Activated CD4-positive, CD25-positive, alpha-beta regulatory T cell treated with anti-CD3 and anti-CD28 coated beads, Interleukin-2, amount 50 U/mL, for 24 hours (primary cell): ENCODE data around the gene REEP3.

Experiments
- ATAC-seq, 2 donors: fragments of 150-1000 bp; cut with Tn5 transposase; one replicate each; pipeline ENCODE4 v1.10.0; 2021; ENCODE audit warnings: mild to moderate bottlenecking in 1 of 2, moderate library complexity in 1 of 2

The REEP3 gene

DNA sequence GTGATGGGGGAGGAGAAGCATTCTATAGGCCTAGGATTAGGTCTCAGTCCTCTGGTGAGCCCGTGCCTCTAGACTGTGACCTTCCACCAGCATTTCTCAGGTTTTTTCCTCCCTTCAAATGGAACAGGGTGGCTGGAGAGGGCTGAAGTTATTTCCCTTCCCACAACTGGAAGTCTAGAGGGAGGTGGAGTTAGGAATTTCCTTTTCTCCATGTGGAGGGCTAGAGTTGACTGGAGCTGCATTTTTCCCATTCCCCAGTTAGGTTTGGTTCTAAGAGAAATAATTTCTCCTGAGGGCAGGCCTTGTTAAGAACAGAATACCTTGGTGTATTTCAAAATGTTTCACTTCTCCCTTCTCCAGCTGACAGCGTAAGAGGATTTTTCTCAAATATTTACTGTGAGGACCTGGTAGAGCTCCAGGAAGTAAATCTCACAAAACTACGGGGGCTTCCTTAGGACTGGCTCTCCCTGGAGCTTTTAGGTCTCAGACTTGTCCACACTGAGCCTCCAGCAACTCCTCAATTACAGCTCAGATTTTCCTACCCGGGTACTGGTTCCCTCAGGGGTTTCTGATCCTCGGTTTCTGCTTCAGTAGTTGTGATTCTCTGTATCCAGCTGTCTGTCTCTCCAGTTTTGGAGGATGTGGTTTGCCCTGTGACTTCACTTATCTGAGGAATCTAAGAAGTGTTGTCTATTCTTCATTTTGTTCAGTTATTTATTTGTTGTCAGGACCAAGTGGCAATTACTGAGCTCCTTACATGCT lies 6.0 kb upstream of the REEP3 start:
- peak; percentile 32 to 49 for ATAC-seq

DNA sequence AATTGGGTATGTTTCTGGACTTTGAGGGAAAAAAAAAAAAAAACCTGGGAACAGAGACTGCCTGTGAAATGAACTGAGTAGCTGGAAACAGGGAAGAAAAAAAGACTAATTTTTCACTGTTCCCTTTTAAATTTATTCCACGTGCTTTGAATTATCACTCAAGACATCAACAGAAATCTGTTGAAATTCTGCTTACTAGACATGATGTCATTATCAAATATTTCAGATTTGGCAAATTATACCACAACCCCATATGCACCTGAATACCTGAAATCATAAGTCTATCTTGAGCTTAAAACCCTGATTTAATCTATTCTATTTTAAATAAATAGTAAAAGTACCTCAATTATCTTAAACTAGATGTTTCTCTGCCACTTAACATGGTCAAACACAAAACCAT lies 5.0 kb upstream of the REEP3 start:
- ATAC-seq, result no peak

DNA sequence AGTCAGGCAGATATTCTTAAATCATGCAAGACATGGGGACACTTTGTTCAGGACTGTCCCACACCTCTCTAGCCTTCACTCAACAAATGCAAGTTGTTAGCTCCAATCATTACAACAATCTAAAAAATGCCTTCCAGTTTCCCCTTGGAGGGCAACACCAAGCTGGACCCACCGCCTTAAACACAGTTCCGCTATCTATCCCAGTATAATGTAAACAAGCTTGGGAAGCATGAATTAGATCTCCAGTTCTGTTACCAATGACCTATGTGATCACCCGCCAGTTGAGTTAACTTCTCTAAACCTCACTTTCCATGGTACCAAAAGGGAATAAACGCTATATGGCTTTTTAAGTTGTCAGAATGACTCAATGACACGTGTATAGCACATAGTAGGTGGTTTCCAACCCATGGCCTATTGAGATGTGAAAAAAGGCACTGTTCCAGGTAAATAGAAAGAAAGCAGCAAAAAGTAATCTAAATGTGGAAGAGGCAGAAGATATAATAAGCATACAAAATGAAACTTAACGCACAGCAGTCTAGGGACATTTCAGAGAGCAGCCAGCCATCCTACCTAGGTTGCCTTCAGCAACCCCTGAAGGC lies 2.4 kb upstream of the REEP3 start:
- no peak for ATAC-seq

DNA sequence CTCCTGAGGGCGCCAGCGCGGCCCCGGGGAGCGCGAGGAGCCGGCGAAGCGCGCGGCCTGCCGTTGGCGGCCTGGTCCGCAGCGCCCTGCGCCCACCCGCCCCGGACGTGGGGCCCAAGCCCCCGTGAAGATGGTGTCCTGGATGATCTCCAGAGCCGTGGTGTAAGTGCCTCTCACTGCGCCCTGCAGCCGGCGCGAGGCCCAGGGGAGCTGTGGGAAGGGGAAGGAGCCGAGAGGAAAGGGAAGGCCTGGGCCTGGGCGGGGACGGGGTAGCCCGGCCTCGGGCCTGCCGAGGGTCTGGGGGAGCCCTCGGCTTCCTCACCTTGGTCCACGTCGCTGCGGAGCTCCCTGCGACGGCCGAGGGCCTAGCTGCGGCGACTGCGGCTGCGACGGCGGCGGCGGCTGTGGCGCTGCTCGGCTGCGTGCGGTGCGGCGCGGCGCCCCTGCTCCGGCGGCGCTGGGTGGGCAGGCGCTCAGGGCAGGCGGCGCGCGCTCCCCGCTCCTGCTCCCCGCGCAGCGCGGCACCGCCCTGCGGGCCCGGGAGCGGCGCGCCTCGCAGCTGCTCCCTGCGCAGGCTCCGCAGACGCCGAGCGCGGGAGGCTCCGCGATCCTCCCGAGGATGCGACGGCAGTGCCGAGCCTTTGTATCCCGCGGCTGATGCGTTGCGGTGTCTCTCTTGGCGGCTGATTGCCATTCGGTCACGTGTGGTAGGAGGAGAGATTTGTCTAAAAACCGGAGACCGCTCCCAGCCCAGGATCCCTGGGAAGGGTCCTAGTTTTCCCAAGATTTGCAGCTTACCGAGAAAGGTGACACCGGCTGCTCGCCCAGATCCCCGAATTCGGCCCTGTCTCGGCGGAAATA lies 445 bp downstream of the REEP3 start:
- ATAC-seq, result peak; percentile 75 to 78

DNA sequence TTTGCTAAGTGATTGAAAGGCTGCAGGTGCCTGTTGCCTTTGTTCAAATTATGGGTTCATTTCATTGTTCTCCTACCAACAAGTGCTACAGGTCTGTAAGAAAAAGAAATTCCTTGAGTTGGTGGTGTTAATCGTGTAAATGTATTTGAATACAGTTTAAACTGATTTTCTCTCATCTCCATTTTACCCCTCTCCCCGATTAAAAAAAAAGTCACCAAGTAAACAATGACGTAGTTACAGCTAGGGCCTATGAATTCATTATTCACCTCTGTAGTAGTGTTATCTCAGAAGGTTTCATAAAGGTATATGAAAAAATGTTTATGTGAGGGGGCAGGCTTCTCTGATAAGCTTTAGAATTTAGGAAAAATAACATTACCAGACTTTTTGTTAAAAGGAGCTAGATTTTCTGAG lies 1.1 kb downstream of the REEP3 start:
- ATAC-seq, result peak in 1 of 2 donors; percentile 15

DNA sequence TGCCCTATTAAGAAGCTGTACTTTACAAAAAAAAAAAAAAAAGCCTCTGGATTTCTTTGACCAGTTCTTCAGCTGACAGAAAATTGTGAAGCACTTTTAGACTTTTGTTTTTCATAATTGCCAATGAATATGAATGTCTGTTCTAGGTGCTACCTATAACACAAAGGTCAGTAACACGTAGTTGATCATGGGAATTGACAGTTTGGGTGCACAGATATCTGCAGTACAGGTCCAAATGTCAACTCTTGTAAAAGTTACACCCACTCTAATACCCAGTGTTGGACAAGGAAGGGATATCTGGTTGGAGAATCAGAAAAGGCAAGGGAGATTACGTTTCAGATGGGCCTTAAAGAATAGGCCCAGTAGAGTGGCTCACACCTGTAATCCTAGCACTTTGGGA lies 1.8 kb downstream of the REEP3 start:
- no peak for ATAC-seq

DNA sequence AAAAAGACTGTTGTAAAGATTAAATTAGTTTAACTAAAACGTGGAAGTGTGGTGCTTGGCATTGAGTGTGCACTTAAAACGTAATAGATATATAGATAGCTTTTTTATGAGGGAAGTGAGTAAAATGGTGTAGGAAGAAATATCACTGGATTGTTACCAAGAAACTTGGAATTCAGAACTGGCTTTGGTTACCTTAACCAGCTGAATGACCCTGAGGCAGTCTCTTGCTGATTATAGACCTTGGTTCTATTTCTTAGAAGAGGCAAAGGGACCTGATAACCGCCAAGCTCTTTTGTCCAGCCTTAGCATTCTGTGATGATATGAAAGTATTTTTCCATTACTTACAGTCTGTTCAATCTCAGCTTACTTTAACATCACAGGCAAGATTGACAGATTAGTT lies 3.8 kb downstream of the REEP3 start:
- no peak for ATAC-seq

DNA sequence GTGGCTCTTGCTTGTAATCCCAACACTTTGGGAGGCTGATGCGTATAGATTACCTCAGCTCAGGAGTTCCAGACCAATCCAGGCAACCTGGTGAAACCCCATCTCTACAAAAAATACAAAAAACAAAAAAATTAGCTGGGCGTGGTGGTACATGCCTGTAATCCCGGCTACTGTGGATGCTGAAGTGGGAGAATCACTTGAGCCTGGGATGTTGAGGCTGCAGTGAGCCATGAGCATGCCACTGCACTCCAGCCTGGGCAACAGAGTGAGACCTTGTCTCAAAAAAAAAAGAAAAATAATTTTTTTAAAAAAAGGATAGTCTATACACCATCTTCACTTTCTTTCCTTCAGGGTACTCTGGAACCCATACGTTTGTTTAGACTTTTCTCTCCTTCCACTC lies 6.2 kb downstream of the REEP3 start:
- no peak for ATAC-seq

DNA sequence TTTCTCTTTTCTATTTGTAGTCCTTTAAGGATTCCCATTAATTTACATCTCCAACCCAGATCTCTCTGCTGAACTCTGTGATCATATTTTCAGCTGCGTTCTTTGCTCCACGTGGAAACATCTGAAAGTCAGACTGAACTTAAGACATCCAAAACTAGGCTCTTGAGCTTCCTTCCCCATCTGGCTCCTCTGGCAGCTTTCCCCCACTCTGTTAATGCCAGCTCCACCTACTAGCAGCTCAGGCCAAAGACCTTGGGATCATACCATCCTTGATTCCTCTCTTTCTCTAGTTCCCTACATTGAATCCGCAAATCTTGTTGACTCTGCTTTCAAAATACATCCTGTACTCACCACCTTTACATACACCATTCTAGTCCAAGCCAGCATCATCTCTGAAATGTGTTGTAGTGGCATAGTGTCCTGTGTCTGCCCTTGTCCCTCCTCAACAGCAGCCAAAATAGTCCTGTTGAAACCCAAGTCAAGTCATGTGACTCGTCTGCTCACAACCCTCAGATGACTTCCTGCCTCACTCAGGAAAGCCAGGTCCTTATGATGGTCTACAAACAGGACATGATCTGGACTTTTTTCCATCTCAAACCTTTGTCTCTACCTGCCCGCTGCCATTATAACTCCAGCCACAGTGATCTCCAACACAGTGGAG lies 7.0 kb downstream of the REEP3 start:
- ATAC-seq, result no peak

DNA sequence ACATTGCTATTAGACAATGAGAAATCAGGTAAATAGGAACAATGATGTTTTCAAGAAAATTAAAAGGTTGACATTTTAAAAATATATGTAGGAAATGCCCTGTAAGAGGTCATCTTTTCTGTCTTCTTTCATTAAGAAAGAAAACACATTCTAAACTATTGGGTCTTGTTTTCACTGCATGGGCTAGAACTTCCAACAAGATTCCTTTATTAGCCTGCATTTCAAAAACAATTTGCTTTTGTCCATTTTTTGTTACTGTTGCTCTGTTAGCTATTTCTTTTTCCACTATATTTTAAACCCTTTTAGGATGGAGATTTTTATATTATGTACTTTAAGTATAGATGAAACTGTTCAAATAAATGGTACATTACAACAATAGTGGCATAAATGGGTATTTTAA lies 9.2 kb downstream of the REEP3 start:
- no peak for ATAC-seq

DNA sequence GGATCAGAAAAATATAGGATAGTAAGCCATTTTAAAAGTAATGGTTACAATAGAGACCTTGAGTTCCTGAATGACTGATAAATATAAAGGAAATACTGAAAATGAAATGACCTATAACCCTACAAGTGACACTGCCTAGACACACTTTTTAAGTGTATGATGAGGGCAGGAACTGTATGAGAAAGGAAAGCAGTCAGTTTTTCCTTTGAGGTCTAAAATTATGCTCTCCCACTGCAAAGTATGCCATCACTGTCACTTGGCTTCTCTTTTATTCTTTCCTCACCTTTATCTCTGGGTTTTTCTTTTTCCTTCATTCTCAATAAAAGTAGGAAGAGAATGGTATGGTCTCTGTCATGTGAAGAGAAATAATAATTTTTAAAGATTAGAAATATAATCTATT lies 13.5 kb downstream of the REEP3 start:
- no peak for ATAC-seq

DNA sequence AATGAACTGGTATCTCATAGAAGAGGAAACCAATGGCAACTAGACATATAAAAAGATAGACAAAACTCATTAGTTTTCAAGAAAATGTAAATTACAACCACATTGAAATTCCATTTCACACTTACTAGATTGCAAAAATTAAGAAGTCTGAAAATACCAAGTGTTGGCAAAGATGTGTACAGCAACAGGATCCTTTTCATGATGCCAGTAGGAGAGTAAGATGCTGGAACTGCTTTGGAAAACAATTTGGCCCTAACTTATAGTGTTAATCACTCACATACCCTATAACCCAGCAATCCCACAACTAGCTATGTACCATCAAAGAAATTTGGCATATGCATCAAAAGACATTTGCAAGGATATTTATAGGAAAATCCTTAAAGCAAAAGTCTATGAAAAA lies 15.5 kb downstream of the REEP3 start:
- no peak for ATAC-seq

DNA sequence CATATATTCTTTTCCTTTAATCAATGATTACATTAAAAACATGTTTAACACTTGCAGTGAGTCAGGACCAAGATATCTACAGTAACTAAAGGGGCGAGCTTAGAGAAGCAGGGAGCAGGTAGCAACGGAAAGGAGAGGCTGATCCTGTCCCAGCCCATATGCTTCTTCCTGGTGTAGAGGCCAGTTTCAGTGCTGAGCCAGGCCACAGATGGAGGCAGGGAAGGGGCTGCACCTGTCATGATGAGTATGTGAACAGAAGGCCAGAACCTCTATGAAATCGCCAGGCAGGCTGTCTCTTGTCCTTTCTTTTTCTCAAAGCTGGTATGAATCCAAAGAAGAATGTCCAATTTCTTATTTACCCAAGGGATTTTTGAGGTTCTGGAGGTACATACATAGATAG lies 16.3 kb downstream of the REEP3 start:
- ATAC-seq, result no peak

DNA sequence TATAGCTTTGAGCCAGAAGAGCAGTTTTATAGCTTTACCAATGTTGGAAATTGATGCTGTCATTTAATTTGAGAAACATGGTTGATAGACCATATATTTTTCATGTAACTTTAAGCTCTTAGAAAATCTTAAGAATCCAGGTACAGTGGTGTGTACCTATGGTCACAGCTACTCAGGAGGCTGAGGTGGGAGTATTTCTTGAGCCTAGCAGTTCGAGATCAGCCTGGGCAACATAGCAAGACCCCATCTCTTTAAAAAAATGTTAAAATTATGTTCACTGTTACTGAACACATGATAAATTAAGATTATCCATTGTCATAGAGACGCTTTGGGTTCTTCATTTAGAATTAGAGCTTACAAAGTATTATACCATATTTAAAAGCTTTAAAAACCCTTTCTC lies 18.2 kb downstream of the REEP3 start:
- ATAC-seq, result no peak

DNA sequence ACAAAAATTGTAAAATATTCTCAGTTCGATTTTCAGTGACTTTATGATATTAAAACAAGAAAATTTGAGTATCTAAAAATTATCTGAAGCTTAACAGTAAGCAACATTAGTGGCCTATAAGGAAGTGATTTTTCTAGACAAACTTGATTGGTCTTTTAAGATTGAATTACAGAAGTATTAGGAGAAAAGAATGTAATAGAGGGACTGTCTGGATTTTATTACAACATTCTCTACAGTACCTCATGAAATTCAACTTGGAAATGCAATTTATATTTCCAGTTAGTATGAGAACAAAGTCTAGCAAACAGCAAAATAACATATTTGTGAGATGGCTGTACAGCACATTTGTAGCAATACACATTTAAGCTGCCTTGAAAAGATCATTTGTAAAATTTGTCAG lies 18.8 kb downstream of the REEP3 start:
- ATAC-seq, result no peak

DNA sequence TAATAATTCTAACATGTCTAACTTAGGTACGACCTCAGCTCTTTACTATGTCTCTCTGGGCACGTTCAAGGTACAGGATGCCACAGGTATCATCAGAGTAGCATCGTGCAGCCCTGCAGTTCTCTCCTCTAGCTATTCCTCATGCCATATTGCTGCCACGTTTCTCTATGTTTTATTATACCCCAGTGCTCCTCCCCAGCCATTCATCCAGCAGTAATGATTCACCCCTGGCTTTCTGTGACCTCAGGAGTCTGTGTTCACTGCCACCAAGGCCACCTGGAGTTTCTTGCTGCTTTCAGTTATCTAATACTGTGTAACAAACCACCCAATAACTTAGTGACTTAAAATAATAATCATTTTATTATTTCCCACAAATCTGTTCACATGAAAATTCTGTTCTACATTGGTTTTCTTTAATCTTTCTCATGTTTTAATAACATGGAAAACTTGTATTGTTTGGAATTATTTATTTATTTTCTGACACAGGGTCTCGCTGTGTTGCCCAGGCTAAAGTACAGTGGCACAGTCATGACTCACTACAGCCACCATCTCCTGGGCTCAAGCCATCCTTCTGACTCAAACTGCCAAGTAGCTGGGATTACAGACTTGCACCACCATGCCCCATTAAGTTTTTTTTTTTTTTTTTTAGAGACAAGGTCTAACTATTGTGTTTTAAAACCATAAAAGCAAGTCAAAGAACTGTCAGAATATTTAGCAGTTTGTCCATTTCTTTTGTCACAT lies 21.8 kb downstream of the REEP3 start:
- peak in 1 of 2 donors; percentile 41 for ATAC-seq

DNA sequence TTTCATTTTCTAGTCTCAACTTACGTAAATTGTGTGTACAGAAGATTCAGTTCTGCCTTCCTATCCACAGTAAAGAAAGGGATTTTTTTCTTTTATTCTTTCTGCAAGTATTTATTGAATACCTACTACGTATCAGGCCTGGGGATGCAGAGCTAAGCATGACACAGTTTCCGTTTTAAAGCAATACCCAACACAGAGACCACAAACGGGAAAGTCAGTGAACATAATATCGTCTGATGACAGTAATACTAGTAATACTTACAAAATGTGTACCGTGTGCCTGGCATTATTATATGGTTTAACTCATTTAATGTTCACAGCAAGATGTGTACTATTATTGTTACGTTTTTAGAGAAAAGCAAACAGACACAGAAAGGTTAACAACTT lies 22.4 kb downstream of the REEP3 start:
- no peak for ATAC-seq

DNA sequence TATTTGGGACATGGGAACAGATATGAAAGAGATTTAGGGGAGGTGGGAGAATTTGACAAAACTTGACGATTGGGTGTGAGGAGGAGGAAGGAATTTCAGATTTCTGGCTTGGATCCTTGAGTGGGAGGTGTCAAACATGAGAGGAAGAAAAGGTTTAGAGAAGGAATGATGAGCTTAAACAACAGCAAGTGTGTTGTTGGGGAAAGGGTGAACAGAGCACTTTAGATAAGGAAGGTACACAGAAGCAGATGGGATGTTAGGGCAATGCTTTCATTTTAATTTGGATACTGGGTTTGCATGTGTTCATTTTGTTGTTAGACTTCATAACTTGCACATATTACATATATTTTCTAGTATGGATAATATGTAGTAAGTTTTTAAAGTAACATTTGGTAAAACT lies 23.2 kb downstream of the REEP3 start:
- no peak for ATAC-seq

DNA sequence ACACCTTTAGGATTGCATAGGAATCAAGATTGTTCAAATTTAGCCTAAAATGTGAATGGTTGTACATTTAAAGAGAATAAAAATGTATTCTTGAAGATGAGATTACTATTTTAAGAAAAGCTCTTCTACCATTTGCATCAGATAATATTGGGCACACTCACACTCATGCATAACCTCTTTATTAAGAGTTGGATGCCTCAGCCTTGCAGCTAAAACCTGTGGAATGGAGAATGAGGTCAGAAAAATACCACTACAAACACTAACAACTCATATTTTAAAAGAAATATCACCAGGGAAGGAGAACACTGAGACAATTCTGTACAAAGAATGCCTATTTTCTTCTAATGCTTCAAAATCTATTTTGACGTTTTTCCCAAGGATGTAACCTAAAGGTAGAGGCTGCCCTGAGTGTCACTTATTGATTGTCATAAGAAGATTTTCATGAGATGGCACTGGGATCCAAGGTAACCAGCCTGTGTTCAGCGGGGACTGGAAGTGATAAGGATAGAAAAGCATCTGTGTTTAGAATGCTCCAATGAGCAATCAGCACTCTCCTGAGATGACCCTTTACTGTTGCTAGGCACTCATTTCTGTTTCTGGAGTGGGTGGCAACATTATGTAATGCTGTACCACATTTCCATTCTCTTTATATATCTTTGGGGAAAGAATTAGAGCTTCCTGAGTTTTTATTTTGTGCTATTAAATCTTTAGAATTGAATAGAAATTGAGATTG lies 26.6 kb downstream of the REEP3 start:
- no peak for ATAC-seq

DNA sequence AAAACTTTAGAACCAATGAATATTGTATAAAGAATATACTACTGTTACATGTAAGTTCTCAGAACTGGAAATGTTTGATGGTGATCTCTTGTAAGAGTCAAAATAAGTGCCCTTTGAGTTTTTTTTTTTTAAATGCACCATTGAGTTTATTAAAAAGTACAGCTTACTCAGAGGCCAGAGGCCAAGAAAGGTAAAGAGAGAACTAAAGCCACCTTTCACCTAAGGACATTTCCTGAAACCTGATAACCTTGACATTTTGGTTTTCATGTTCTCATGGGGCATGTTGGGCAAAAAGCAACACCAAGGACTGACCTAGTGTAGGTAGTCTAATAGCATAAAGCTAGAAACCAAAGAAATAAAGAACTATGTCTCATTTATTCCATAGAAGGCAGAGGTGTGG lies 27.7 kb downstream of the REEP3 start:
- ATAC-seq, result no peak

DNA sequence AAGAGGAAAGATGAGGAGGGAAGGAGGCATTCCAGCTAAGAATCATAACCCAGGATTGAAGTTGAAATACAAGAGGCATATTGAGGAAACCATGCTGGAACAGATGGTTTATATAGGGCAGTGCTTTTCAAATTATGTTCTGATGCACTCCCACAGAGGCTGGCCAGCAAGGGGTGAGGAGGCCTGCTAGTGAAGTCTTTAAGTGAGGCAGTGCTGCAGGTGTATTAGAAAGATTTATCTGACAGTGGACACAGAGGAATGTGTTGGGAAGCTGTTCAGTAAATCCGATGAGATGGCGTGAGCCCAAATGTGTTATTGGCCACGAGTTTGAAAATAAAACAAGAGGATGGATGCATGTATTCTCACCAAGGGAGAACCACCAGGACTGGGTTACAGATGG lies 28.6 kb downstream of the REEP3 start:
- no peak for ATAC-seq

DNA sequence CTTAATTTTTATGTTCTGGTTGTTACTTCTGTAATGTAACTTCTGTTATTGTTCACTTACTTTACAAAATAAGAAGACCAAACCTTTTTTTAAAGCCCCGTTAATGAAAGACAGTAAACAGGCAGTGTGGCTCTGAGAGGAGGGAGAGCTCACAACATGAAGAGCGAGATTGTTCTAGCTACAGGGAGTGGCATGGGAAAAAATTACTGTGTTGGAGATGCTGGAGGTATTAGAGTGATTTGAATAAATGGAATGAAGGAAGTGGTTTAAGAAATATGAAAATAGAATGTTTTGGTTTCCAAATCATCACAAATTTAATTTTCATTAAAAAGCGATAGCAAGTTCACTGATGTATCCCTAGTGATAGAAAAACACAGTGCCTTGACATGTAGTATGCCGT lies 31.8 kb downstream of the REEP3 start:
- no peak for ATAC-seq
